Liver (tissue), 9 donors: Measurements from ENCODE around the gene TCOF1. TPM values are rescaled to one million over a fixed set of nuclear protein-coding genes. Genes with fewer than 3 reads are reported as not detected.

Experiments used
- DNase-seq: peaks from one replicate; pipeline ENCODE4 v3.0.0-alpha.2; 2017; ENCODE audit warnings: low spot score
- H3K27ac ChIP-seq, 2 donors: one replicate each; pipeline ENCODE4 v1.7.0; 2013; ENCODE audit warnings: inconsistent platforms in 2 of 2, low read length in 2 of 2, control low read depth in 1 of 2, low read depth in 1 of 2, mild to moderate bottlenecking in 1 of 2
- H3K27me3 ChIP-seq, 4 donors: one replicate each; pipeline versions ENCODE4 v1.6.1 to v1.7.0; 2013; ENCODE audit warnings: low read length in 3 of 4, inconsistent platforms in 1 of 4, mild to moderate bottlenecking in 1 of 4, moderate library complexity in 1 of 4; ENCODE audit not compliant: control insufficient read depth in 4 of 4, insufficient read depth in 4 of 4
- H3K36me3 ChIP-seq, 4 donors: one replicate each; pipeline versions ENCODE4 v1.6.1 to v1.7.0; 2013; ENCODE audit warnings: low read length in 3 of 4, mild to moderate bottlenecking in 3 of 4, low read depth in 1 of 4, moderate library complexity in 1 of 4; ENCODE audit not compliant: control insufficient read depth in 4 of 4, insufficient read depth in 3 of 4
- H3K4me1 ChIP-seq, 4 donors: one replicate each; pipeline versions ENCODE4 v1.6.1 to v1.7.0; 2013; ENCODE audit warnings: low read length in 3 of 4, mild to moderate bottlenecking in 3 of 4, moderate library complexity in 1 of 4; ENCODE audit not compliant: control insufficient read depth in 4 of 4, insufficient read depth in 4 of 4
- H3K4me3 ChIP-seq, 3 donors: one replicate each; pipeline versions ENCODE4 v1.6.1 to v1.7.0; 2013; ENCODE audit warnings: low read length in 3 of 3, control low read depth in 1 of 3, low read depth in 1 of 3, mild to moderate bottlenecking in 1 of 3
- H3K9ac ChIP-seq, 2 donors: one replicate each; pipeline ENCODE4 v1.7.0; 2013; ENCODE audit warnings: low read length in 2 of 2, mild to moderate bottlenecking in 2 of 2, moderate library complexity in 2 of 2, control low read depth in 1 of 2, low read depth in 1 of 2
- H3K9me3 ChIP-seq, 4 donors: one replicate each; pipeline versions ENCODE4 v1.6.1 to v1.7.0; 2013; ENCODE audit warnings: low read length in 3 of 4; ENCODE audit not compliant: control insufficient read depth in 4 of 4
- EGR1 ChIP-seq, 2 donors: IDR thresholded peaks; 2 replicates each; pipeline ENCODE4 v1.6.1; 2016 to 2018; ENCODE audit warnings: antibody characterized with exemption in 2 of 2, low read depth in 2 of 2
- HNF4A ChIP-seq, 2 donors: conservative IDR thresholded peaks; 2 replicates each; pipeline ENCODE4 v1.6.1; 2016; ENCODE audit warnings: antibody characterized with exemption in 2 of 2, mild to moderate bottlenecking in 2 of 2
- HNF4G ChIP-seq: IDR thresholded peaks from 2 replicates; pipeline ENCODE4 v1.6.1; 2016; ENCODE audit warnings: antibody characterized with exemption
- JUND ChIP-seq, 2 donors: IDR thresholded peaks; 2 replicates each; pipeline ENCODE4 v1.6.1; 2016; ENCODE audit warnings: antibody characterized with exemption in 2 of 2
- NR2F2 ChIP-seq: IDR thresholded peaks from 2 replicates; pipeline ENCODE4 v1.6.1; 2016; ENCODE audit warnings: antibody characterized with exemption
- RAD21 ChIP-seq, 2 donors: IDR thresholded peaks; 2 replicates each; pipeline ENCODE4 v1.6.1; 2016; ENCODE audit warnings: antibody characterized with exemption in 2 of 2, mild to moderate bottlenecking in 2 of 2
- RXRA ChIP-seq, 2 donors: IDR thresholded peaks; 2 replicates each; pipeline ENCODE4 v1.6.1; 2017 to 2018; ENCODE audit warnings: antibody characterized with exemption in 2 of 2, mild to moderate bottlenecking in 1 of 2
- TAF1 ChIP-seq: conservative IDR thresholded peaks from 2 replicates; pipeline ENCODE4 v1.6.1; 2016; ENCODE audit warnings: antibody characterized with exemption, mild to moderate bottlenecking
- WGBS: extraction: QIAGEN DNeasy Blood & Tissue Kit; methylation state at CpG from one replicate; pipeline ENCODE4 v1.1.7; 2013; 5-methylcytosine and 5-hydroxymethylcytosine counted together
- polyA plus RNA-seq, 2 donors: library from polyadenylated mRNA; stranded (reverse) in 1 of 2; unstranded in 1 of 2; fragments of 200-250 nt in 1 of 2; fragments of >200 nt in 1 of 2; fragmentation: Nextera tagmentation in 1 of 2; extraction: Ambion mirVana in 1 of 2; gene quantifications; one replicate each; pipeline versions ENCODE4 v1.2.1 to v1.2.3, GENCODE V29; 2013 to 2015
- total RNA-seq, 2 donors: library from RNA; depleted of rRNA; stranded (reverse); fragments of >200 nt; gene quantifications; one replicate each; pipeline ENCODE4 v1.2.3, GENCODE V29; 2014
- TF ChIP-seq, protein P1 (sequence below): fragments of 150-350 bp; IDR thresholded peaks from 2 replicates; pipeline ENCODE4 v1.5.1; 2017; ENCODE audit warnings: improper control_type of control experiment, low read depth, low read length; ENCODE audit not compliant: missing input control
- TF ChIP-seq, protein P2 (sequence below): IDR thresholded peaks from 2 replicates; pipeline ENCODE4 v1.6.1; 2016; ENCODE audit warnings: antibody characterized with exemption, mild to moderate bottlenecking
- TF ChIP-seq, protein P3 (sequence below): IDR thresholded peaks from 2 replicates; pipeline ENCODE4 v1.6.1; 2016; ENCODE audit warnings: antibody characterized with exemption
- TF ChIP-seq, protein P4 (sequence below): IDR thresholded peaks from 2 replicates; pipeline ENCODE4 v1.6.1; 2016; ENCODE audit warnings: antibody characterized with exemption
- donor health status: healthy.
- donor health status: healthy.
- donor health status: healthy.
- donor health status: healthy.
- donor health status: healthy.

The TCOF1 gene
- total and polyA plus RNA-seq, 4 donors = 3.2 to 8.5 (median 6.4) TPM

DNA sequence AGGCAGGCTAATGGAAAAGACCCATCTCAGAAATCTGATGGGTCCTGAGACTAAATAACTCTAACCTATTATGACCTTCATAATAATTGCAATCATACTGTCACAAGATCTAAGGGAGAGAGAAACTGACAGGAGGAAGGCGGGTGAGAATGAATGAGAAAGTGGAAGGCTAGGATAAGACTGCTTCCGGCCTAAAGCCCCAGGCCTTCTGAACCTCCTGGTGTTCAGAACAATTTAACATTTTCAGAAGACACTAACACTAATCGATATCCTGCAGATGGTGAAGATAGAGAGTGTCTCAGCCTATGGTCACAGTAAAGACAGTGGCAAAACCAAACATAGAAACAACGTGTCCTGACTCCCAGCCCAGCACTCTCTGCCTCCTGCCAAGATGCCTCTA lies 90.8 kb downstream of the TCOF1 start:
- Histone ChIP-seq H3K9ac (peak overlapping the region; percentile 91 to 95), H3K27me3 (no peaks in the 10 kb centered on the region), H3K4me3 (peak overlapping the region; percentile 66 to 83 (median 68)), H3K9me3 (no peaks in the 10 kb centered on the region), H3K36me3 (peaks cover 17 to 47% (median 45%) of the 10 kb centered on the region in 4 donors), H3K27ac (peak overlapping the region in 1 of 2 donors; percentile 95), H3K4me1 (peaks cover 0 to 18% (median 11%) of the 10 kb centered on the region in 4 donors)
- WGBS = 29% methylated on average over 4 of the region's 4 CpGs
- TF ChIP-seq JUND (IDR thresholded peaks at IDR 0.05) (no peak), HNF4A (conservative IDR thresholded peaks at IDR 0.05) (no peak), RXRA (IDR thresholded peaks at IDR 0.05) (no peak), HNF4G (no peak), TAF1 (no peak), NR2F2 (no peak), RAD21 (IDR thresholded peaks at IDR 0.05) (no peak), EGR1 (IDR thresholded peaks at IDR 0.05; ENCODE audit: low read depth in 2 of 2) (no peak)
- TF ChIP-seq, protein P1, sequence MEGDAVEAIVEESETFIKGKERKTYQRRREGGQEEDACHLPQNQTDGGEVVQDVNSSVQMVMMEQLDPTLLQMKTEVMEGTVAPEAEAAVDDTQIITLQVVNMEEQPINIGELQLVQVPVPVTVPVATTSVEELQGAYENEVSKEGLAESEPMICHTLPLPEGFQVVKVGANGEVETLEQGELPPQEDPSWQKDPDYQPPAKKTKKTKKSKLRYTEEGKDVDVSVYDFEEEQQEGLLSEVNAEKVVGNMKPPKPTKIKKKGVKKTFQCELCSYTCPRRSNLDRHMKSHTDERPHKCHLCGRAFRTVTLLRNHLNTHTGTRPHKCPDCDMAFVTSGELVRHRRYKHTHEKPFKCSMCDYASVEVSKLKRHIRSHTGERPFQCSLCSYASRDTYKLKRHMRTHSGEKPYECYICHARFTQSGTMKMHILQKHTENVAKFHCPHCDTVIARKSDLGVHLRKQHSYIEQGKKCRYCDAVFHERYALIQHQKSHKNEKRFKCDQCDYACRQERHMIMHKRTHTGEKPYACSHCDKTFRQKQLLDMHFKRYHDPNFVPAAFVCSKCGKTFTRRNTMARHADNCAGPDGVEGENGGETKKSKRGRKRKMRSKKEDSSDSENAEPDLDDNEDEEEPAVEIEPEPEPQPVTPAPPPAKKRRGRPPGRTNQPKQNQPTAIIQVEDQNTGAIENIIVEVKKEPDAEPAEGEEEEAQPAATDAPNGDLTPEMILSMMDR = no peak
- TF ChIP-seq, protein P2, sequence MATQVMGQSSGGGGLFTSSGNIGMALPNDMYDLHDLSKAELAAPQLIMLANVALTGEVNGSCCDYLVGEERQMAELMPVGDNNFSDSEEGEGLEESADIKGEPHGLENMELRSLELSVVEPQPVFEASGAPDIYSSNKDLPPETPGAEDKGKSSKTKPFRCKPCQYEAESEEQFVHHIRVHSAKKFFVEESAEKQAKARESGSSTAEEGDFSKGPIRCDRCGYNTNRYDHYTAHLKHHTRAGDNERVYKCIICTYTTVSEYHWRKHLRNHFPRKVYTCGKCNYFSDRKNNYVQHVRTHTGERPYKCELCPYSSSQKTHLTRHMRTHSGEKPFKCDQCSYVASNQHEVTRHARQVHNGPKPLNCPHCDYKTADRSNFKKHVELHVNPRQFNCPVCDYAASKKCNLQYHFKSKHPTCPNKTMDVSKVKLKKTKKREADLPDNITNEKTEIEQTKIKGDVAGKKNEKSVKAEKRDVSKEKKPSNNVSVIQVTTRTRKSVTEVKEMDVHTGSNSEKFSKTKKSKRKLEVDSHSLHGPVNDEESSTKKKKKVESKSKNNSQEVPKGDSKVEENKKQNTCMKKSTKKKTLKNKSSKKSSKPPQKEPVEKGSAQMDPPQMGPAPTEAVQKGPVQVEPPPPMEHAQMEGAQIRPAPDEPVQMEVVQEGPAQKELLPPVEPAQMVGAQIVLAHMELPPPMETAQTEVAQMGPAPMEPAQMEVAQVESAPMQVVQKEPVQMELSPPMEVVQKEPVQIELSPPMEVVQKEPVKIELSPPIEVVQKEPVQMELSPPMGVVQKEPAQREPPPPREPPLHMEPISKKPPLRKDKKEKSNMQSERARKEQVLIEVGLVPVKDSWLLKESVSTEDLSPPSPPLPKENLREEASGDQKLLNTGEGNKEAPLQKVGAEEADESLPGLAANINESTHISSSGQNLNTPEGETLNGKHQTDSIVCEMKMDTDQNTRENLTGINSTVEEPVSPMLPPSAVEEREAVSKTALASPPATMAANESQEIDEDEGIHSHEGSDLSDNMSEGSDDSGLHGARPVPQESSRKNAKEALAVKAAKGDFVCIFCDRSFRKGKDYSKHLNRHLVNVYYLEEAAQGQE = no peak
- TF ChIP-seq, protein P3, sequence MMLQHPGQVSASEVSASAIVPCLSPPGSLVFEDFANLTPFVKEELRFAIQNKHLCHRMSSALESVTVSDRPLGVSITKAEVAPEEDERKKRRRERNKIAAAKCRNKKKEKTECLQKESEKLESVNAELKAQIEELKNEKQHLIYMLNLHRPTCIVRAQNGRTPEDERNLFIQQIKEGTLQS = no peak
- TF ChIP-seq, protein P4, sequence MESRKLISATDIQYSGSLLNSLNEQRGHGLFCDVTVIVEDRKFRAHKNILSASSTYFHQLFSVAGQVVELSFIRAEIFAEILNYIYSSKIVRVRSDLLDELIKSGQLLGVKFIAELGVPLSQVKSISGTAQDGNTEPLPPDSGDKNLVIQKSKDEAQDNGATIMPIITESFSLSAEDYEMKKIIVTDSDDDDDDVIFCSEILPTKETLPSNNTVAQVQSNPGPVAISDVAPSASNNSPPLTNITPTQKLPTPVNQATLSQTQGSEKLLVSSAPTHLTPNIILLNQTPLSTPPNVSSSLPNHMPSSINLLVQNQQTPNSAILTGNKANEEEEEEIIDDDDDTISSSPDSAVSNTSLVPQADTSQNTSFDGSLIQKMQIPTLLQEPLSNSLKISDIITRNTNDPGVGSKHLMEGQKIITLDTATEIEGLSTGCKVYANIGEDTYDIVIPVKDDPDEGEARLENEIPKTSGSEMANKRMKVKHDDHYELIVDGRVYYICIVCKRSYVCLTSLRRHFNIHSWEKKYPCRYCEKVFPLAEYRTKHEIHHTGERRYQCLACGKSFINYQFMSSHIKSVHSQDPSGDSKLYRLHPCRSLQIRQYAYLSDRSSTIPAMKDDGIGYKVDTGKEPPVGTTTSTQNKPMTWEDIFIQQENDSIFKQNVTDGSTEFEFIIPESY = no peak
- no peak for DNase-seq

DNA sequence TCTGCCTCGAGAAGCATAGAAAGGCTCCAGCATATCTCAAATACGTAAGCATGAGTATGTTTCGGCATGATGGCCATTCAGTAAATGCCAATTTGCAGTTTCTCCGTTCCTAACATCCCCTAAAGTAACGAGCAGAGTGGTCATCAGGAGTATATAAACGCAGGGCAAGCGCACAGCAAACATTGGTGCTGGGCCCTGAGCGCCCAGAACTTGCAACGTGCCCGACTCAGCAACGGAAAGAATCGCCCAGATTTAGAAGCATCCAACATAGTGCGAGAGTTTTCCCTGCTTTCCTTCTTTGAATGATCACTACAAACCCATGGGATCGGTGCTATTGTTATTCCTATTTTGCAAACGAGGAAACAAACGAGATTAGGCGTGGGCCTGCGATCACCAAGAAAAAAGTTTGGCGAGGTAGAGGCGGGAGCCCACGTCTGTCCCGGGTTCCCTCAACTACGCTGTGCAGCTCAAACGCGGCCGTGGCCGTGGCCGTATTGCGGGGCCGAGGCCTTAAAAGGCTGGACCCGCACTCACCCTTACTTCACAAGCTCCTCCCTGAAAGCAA lies 91.5 kb downstream of the TCOF1 start:
- Histone ChIP-seq H3K27ac (peak overlapping the region; percentile 95 to 99), H3K4me1 (peaks cover 0 to 18% (median 11%) of the 10 kb centered on the region in 4 donors), H3K36me3 (peaks cover 17 to 40% (median 38%) of the 10 kb centered on the region in 4 donors), H3K4me3 (peak overlapping the region; percentile 66 to 83 (median 68)), H3K27me3 (no peaks in the 10 kb centered on the region), H3K9ac (peak overlapping the region; percentile 91 to 95), H3K9me3 (no peaks in the 10 kb centered on the region)
- no peak for DNase-seq
- TF ChIP-seq TAF1 (no peak), RAD21 (IDR thresholded peaks at IDR 0.05) (no peak)
- WGBS = under 1% methylated on average over 31 of the region's 31 CpGs

Other genes starting within 250 kb of the TCOF1 start
- gene PDGFRB, start 201.9 kb upstream of the TCOF1 start, total RNA-seq = 10 to 100 TPM; 10.6 to 13.1 TPM
- gene PDGFRB, start 201.9 kb upstream of the TCOF1 start, polyA plus RNA-seq = 1 to 10 TPM; 5.2 to 6.1 TPM
- gene CDX1, start 190.9 kb upstream of the TCOF1 start, total RNA-seq = not detected
- gene CDX1, start 190.9 kb upstream of the TCOF1 start, polyA plus RNA-seq = not detected
- gene SLC6A7, start 167.6 kb upstream of the TCOF1 start, total RNA-seq = not detected
- not detected for gene SLC6A7, start 167.6 kb upstream of the TCOF1 start, polyA plus RNA-seq
- gene CAMK2A, start 67.9 kb upstream of the TCOF1 start, total RNA-seq = under 1 TPM in 1 of 2 donors, not detected in 1; under 0.01 TPM
- not detected for gene CAMK2A, start 67.9 kb upstream of the TCOF1 start, polyA plus RNA-seq
- under 1 TPM; 0.33 to 0.51 TPM for gene ARSI, start 54.8 kb upstream of the TCOF1 start, total RNA-seq
- gene ARSI, start 54.8 kb upstream of the TCOF1 start, polyA plus RNA-seq = under 1 TPM in 1 of 2 donors, not detected in 1; 0.23 TPM
- gene CD74, start 55.2 kb downstream of the TCOF1 start, total RNA-seq = 100 to 1,000 TPM; 176 to 214 TPM
- gene CD74, start 55.2 kb downstream of the TCOF1 start, polyA plus RNA-seq = 100 to 1,000 TPM; 299 to 327 TPM
- gene RPS14, start 92.0 kb downstream of the TCOF1 start, total RNA-seq = 100 to 1,000 TPM; 822 to 948 TPM
- gene RPS14, start 92.0 kb downstream of the TCOF1 start, polyA plus RNA-seq = 100 to 1,000 TPM; 609 to 956 TPM
- 100 to 1,000 TPM in 1 of 2 donors, 10 to 100 TPM in 1; 39.5 to 103 TPM for gene NDST1, start 150.4 kb downstream of the TCOF1 start, total RNA-seq
- 10 to 100 TPM; 10.3 to 38.5 TPM for gene NDST1, start 150.4 kb downstream of the TCOF1 start, polyA plus RNA-seq